ENCODE measurements around the gene PMVK.

GRCh38 chr1:154966111-154966510 lies 29.6 kb upstream of the PMVK start:
- TF ChIP-seq, protein P1, sequence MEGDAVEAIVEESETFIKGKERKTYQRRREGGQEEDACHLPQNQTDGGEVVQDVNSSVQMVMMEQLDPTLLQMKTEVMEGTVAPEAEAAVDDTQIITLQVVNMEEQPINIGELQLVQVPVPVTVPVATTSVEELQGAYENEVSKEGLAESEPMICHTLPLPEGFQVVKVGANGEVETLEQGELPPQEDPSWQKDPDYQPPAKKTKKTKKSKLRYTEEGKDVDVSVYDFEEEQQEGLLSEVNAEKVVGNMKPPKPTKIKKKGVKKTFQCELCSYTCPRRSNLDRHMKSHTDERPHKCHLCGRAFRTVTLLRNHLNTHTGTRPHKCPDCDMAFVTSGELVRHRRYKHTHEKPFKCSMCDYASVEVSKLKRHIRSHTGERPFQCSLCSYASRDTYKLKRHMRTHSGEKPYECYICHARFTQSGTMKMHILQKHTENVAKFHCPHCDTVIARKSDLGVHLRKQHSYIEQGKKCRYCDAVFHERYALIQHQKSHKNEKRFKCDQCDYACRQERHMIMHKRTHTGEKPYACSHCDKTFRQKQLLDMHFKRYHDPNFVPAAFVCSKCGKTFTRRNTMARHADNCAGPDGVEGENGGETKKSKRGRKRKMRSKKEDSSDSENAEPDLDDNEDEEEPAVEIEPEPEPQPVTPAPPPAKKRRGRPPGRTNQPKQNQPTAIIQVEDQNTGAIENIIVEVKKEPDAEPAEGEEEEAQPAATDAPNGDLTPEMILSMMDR (conservative IDR thresholded peaks at IDR 0.05 in 1 of 2, IDR thresholded peaks at IDR 0.05 in 1 of 2; ENCODE audit: low read depth in 1 of 2, low read length in 2 of 2) = no peak
- no peak for TF ChIP-seq EZH2 (IDR thresholded peaks at IDR 0.05; ENCODE audit: low read length, missing control alignments)
